H9 (cell line): ENCODE data around the gene DLK2. TPM values are rescaled to one million over a fixed set of nuclear protein-coding genes. Genes with fewer than 3 reads are reported as not detected.

Experiments
- DNase-seq: peaks from one replicate; pipeline ENCODE4 v3.0.0-alpha.2; 2017
- H2AFZ ChIP-seq: one replicate; pipeline ENCODE4 v1.6.1; 2013; ENCODE audit warnings: mild to moderate bottlenecking, low read length, control low read depth, moderate library complexity
- H2AK5ac ChIP-seq: 2 replicates; pipeline ENCODE4 v1.6.1; 2013; ENCODE audit warnings: low read length, control low read depth, mixed read lengths; ENCODE audit not compliant: insufficient read length
- H2BK120ac ChIP-seq: one replicate; pipeline ENCODE4 v1.6.1; 2013; ENCODE audit warnings: low read depth, mild to moderate bottlenecking, low read length, control low read depth, inconsistent platforms; ENCODE audit not compliant: poor library complexity, severe bottlenecking
- H2BK12ac ChIP-seq: 2 replicates; pipeline ENCODE4 v1.6.1; 2013; ENCODE audit warnings: low read length, control low read depth, mixed read lengths, low read depth; ENCODE audit not compliant: insufficient read length
- H2BK15ac ChIP-seq: 2 replicates; pipeline ENCODE4 v1.6.1; 2013; ENCODE audit warnings: low read depth, low read length, control low read depth
- H2BK20ac ChIP-seq: one replicate; pipeline ENCODE4 v1.6.1; 2013; ENCODE audit warnings: low read depth, mild to moderate bottlenecking, low read length, control low read depth, inconsistent platforms; ENCODE audit not compliant: poor library complexity, severe bottlenecking
- H2BK5ac ChIP-seq: 2 replicates; pipeline ENCODE4 v1.6.1; 2013; ENCODE audit warnings: low read length, control low read depth, mixed read lengths; ENCODE audit not compliant: insufficient read length
- H3K14ac ChIP-seq: 2 replicates; pipeline ENCODE4 v1.6.1; 2013; ENCODE audit warnings: low read length, control low read depth; ENCODE audit not compliant: insufficient read depth
- H3K18ac ChIP-seq: 2 replicates; pipeline ENCODE4 v1.6.1; 2013; ENCODE audit warnings: low read depth, mild to moderate bottlenecking, mixed read lengths, low read length, control low read depth; ENCODE audit not compliant: insufficient read length
- H3K23ac ChIP-seq: 2 replicates; pipeline ENCODE4 v1.6.1; 2013; ENCODE audit warnings: low read length, control low read depth, mixed read lengths, low read depth; ENCODE audit not compliant: insufficient read length
- H3K23me2 ChIP-seq: 2 replicates; pipeline ENCODE4 v1.6.1; 2013; ENCODE audit warnings: low read depth, mild to moderate bottlenecking, mixed read lengths, low read length, control low read depth; ENCODE audit not compliant: insufficient read length, poor library complexity, severe bottlenecking
- H3K27ac ChIP-seq: 2 replicates; pipeline ENCODE4 v1.5.1; 2013; ENCODE audit warnings: low read length, control low read depth, mixed read lengths, low read depth; ENCODE audit not compliant: insufficient read length
- H3K27me3 ChIP-seq: 2 replicates; pipeline ENCODE4 v1.6.1; 2013; ENCODE audit warnings: low read length, control low read depth, inconsistent platforms; ENCODE audit not compliant: insufficient read depth
- H3K4ac ChIP-seq: 2 replicates; pipeline ENCODE4 v1.6.1; 2013; ENCODE audit warnings: low read depth, mild to moderate bottlenecking, control low read depth, inconsistent platforms, low read length, moderate library complexity
- H3K4me1 ChIP-seq: 2 replicates; pipeline ENCODE4 v1.6.1; 2013; ENCODE audit warnings: low read length, control low read depth, inconsistent platforms; ENCODE audit not compliant: insufficient read depth
- H3K4me2 ChIP-seq: 2 replicates; pipeline ENCODE4 v1.6.1; 2013; ENCODE audit warnings: low read length, control low read depth, mixed read lengths; ENCODE audit not compliant: insufficient read length, insufficient read depth
- H3K56ac ChIP-seq: 2 replicates; pipeline ENCODE4 v1.6.1; 2013; ENCODE audit warnings: low read depth, mild to moderate bottlenecking, mixed read lengths, low read length, control low read depth; ENCODE audit not compliant: insufficient read length
- H3K79me1 ChIP-seq: 2 replicates; pipeline ENCODE4 v1.6.1; 2013; ENCODE audit warnings: low read depth, mild to moderate bottlenecking, moderate library complexity, low read length, control low read depth, inconsistent platforms; ENCODE audit not compliant: insufficient read depth, poor library complexity, severe bottlenecking
- H3K79me2 ChIP-seq: 2 replicates; pipeline ENCODE4 v1.6.1; 2013; ENCODE audit warnings: low read length, control low read depth, inconsistent platforms; ENCODE audit not compliant: insufficient read depth
- H3K9ac ChIP-seq: 2 replicates; pipeline ENCODE4 v1.6.1; 2013; ENCODE audit warnings: low read length, control low read depth, mixed read lengths; ENCODE audit not compliant: insufficient read length; ENCODE audit errors: extremely low read depth
- H3K9me3 ChIP-seq: one replicate; pipeline ENCODE4 v1.6.1; 2013; ENCODE audit warnings: low read depth, low read length, inconsistent platforms; ENCODE audit not compliant: control insufficient read depth
- H3T11ph ChIP-seq: one replicate; pipeline ENCODE4 v1.6.1; 2013; ENCODE audit warnings: mild to moderate bottlenecking, low read length, control low read depth, inconsistent platforms
- H4K20me1 ChIP-seq: one replicate; pipeline ENCODE4 v1.6.1; 2013; ENCODE audit not compliant: control insufficient read depth, insufficient read length, insufficient read depth
- H4K5ac ChIP-seq: 2 replicates; pipeline ENCODE4 v1.6.1; 2013; ENCODE audit warnings: low read depth, mild to moderate bottlenecking, mixed read lengths, low read length, control low read depth; ENCODE audit not compliant: insufficient read length
- H4K8ac ChIP-seq: replicated peaks from 2 replicates; pipeline ENCODE4 v1.6.1; 2013; ENCODE audit warnings: low read length, control low read depth, mixed read lengths, low read depth; ENCODE audit not compliant: insufficient read length
- H4K91ac ChIP-seq: 2 replicates; pipeline ENCODE4 v1.6.1; 2013; ENCODE audit warnings: low read depth, mild to moderate bottlenecking, moderate library complexity, mixed read lengths, low read length, control low read depth; ENCODE audit not compliant: insufficient read length
- H3K27ac Mint-ChIP-seq, 3 experiments: 2 replicates in 2 of 3; 3 replicates in 1 of 3; pipeline ENCODE4 v1.8.0; 2020 to 2021; ENCODE audit warnings: mixed read lengths in 3 of 3, mild to moderate bottlenecking in 1 of 3, moderate library complexity in 1 of 3
- H3K27me3 Mint-ChIP-seq: 2 replicates; pipeline ENCODE4 v1.8.0; 2021; ENCODE audit warnings: low read depth, mild to moderate bottlenecking, moderate library complexity, mixed read lengths
- H3K36me3 Mint-ChIP-seq, 3 experiments: 2 replicates in 2 of 3; 3 replicates in 1 of 3; pipeline ENCODE4 v1.8.0; 2020 to 2021; ENCODE audit warnings: low read depth in 3 of 3, mixed read lengths in 3 of 3; ENCODE audit not compliant: insufficient read depth in 1 of 3
- H3K4me1 Mint-ChIP-seq, 2 experiments: 2 replicates each; pipeline ENCODE4 v1.8.0; 2020; ENCODE audit warnings: mixed read lengths in 2 of 2
- H3K4me3 Mint-ChIP-seq, 2 experiments: 2 replicates in 1 of 2; 3 replicates in 1 of 2; pipeline ENCODE4 v1.8.0; 2020 to 2021; ENCODE audit warnings: mild to moderate bottlenecking in 2 of 2, mixed read lengths in 2 of 2, moderate library complexity in 1 of 2
- H3K9me3 Mint-ChIP-seq, 2 experiments: 2 replicates in 1 of 2; 3 replicates in 1 of 2; pipeline ENCODE4 v1.8.0; 2020; ENCODE audit warnings: mild to moderate bottlenecking in 2 of 2, mixed read lengths in 2 of 2, moderate library complexity in 1 of 2
- WGBS: extraction: QIAGEN DNeasy Blood & Tissue Kit; methylation state at CpG from one replicate; pipeline ENCODE4 v1.1.7; 2013; ENCODE audit warnings: missing lambda C conversion rate, low lambda C conversion rate, mixed read lengths; ENCODE audit not compliant: insufficient read length; ENCODE audit errors: extremely low coverage; 5-methylcytosine and 5-hydroxymethylcytosine counted together
- total RNA-seq: library from RNA; stranded (reverse); gene quantifications from 2 replicates; pipeline ENCODE4 v1.2.1, GENCODE V29; 2021
- TF ChIP-seq, protein P1 (sequence below): fragments of 200-600 bp; sonication (generic); conservative IDR thresholded peaks from 3 replicates; pipeline ENCODE4 v1.8.0; 2021; ENCODE audit warnings: antibody characterized with exemption, mild to moderate bottlenecking

The DLK2 gene
- total RNA-seq, 1 experiment from 2014 or later = 0.96 TPM

DNA sequence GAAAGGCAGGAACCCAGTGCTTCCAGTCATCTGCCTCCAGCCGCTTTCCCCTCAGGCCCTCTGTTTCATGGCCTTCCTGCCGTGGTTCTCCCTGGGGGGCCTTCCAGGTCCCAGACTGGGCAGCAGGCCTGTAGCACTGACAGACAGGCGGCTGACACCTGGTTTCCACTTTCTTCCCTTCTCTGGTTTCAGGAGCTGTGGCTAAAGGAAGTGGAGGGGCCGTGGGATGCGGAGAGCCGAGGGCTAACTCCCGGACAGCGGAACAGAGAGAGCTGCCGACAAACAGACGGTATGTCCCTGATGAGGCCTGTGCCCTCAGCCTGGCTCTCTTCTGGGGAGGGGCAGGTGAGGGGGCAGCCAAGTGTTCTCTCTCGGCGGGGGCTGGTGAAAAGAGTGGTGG is 42.3 kb upstream of the DLK2 start:
- H3K9me3 ChIP-seq = no peaks in the 10 kb centered on the region
- H3K23ac ChIP-seq = no peak overlapping the region
- no peak overlapping the region for H3K56ac ChIP-seq
- H3K27ac Mint-ChIP-seq = peak overlapping the region in 1 of 3 experiments; percentile 93; a peak in 1 of 7 replicates
- H2BK120ac ChIP-seq = no peak overlapping the region
- H3K23me2 ChIP-seq = no peaks in the 10 kb centered on the region
- no peak overlapping the region for H4K8ac ChIP-seq
- peaks cover 2% of the 10 kb centered on the region for H4K20me1 ChIP-seq
- no peak overlapping the region for H2BK5ac ChIP-seq
- no peak overlapping the region for H3K4me2 ChIP-seq
- no peak for DNase-seq
- TF ChIP-seq, protein P1, sequence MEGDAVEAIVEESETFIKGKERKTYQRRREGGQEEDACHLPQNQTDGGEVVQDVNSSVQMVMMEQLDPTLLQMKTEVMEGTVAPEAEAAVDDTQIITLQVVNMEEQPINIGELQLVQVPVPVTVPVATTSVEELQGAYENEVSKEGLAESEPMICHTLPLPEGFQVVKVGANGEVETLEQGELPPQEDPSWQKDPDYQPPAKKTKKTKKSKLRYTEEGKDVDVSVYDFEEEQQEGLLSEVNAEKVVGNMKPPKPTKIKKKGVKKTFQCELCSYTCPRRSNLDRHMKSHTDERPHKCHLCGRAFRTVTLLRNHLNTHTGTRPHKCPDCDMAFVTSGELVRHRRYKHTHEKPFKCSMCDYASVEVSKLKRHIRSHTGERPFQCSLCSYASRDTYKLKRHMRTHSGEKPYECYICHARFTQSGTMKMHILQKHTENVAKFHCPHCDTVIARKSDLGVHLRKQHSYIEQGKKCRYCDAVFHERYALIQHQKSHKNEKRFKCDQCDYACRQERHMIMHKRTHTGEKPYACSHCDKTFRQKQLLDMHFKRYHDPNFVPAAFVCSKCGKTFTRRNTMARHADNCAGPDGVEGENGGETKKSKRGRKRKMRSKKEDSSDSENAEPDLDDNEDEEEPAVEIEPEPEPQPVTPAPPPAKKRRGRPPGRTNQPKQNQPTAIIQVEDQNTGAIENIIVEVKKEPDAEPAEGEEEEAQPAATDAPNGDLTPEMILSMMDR = no peak
- no peak overlapping the region for H4K5ac ChIP-seq
- no peak overlapping the region for H3K4ac ChIP-seq
- no peak overlapping the region for H2BK15ac ChIP-seq
- peaks cover 2% of the 10 kb centered on the region for H3K79me1 ChIP-seq
- H3K4me3 Mint-ChIP-seq = no peak overlapping the region
- no peaks in the 10 kb centered on the region; the same call in 1 of the 2 replicates for H3K79me2 ChIP-seq
- H3K4me1 Mint-ChIP-seq = peaks cover 21% of the 10 kb centered on the region in 2 experiments
- no peak overlapping the region for H3K14ac ChIP-seq
- WGBS = no CpG with 5 or more reads among the region's 12 CpGs
- no peak overlapping the region for H3T11ph ChIP-seq
- no peak overlapping the region for H2BK20ac ChIP-seq
- H3K9me3 Mint-ChIP-seq = no peaks in the 10 kb centered on the region
- no peak overlapping the region for H3K27ac ChIP-seq
- no peak overlapping the region for H3K18ac ChIP-seq
- peaks cover 19 to 50% (median 48%) of the 10 kb centered on the region in 3 experiments for H3K36me3 Mint-ChIP-seq
- H3K9ac ChIP-seq = no peak overlapping the region
- no peaks in the 10 kb centered on the region for H3K27me3 Mint-ChIP-seq
- H4K91ac ChIP-seq = no peak overlapping the region
- H3K27me3 ChIP-seq = no peaks in the 10 kb centered on the region
- H3K4me1 ChIP-seq = peaks cover 3% of the 10 kb centered on the region; the same call in 1 of the 2 replicates
- H2AFZ ChIP-seq = no peak overlapping the region
- no peak overlapping the region for H2AK5ac ChIP-seq
- no peak overlapping the region for H2BK12ac ChIP-seq
